ENCODE results near the gene CYP4B1. TPM values are rescaled to one million over a fixed set of nuclear protein-coding genes. Genes with fewer than 3 reads are reported as not detected.

The CYP4B1 gene
- total RNA-seq, 8 experiments from 2014 or later, result 0.14 to 5.4 TPM; not detected in 6

GRCh38 chr1:46801323-46802055 lies 2.6 kb downstream of the CYP4B1 start:
- in situ Hi-C loops (cut with MboI; ENCODE audit: low pct_unique_long_range_greater_than_20kb in 2 of 9, low sequenced_read_pairs in 9 of 9, unreplicated experiment in 9 of 9), result no loop called here
- Histone ChIP-seq H3K27ac (no peak overlapping the region), H3K4me1 (replicated peaks in 1 of 2) (no peaks in the 10 kb centered on the region), H3K4me3 (no peak overlapping the region)
- 17 to 83% (median 51%) methylated on average over 1 to 3 of the region's 5 CpGs; no CpG with 5 or more reads in 2 of the 10 experiments for WGBS, 10 experiments
- no peak for ATAC-seq (replicated peaks in 6 of 8)

GRCh38 chr1:46802081-46802480 lies 3.2 kb downstream of the CYP4B1 start:
- 0 to 33% (median 5%) methylated on average over 1 of the region's 1 CpG; no CpG with 5 or more reads in 4 of the 10 experiments for WGBS, 10 experiments
- Histone ChIP-seq H3K4me1 (replicated peaks in 1 of 2) (no peaks in the 10 kb centered on the region), H3K27ac (no peak overlapping the region), H3K4me3 (no peak overlapping the region)
- ATAC-seq (replicated peaks in 6 of 8), result no peak
- in situ Hi-C loops (cut with MboI; ENCODE audit: low pct_unique_long_range_greater_than_20kb in 2 of 9, low sequenced_read_pairs in 9 of 9, unreplicated experiment in 9 of 9), result no loop called here

- 17 to 80% (median 59%) methylated on average over 1 to 6 of the region's 6 CpGs; no CpG with 5 or more reads in 2 of the 10 experiments for WGBS, 10 experiments
- H3K4me3 ChIP-seq, result no peak overlapping the region
Observed at GRCh38 chr1:46802901-46803574, 4.2 kb downstream of the CYP4B1 start.

GRCh38 chr1:46804027-46804889 lies 5.4 kb downstream of the CYP4B1 start:
- Histone ChIP-seq H3K4me3 (no peak overlapping the region), H3K4me1 (replicated peaks in 1 of 2) (no peaks in the 10 kb centered on the region), H3K27ac (no peak overlapping the region)
- in situ Hi-C loops (cut with MboI; ENCODE audit: low pct_unique_long_range_greater_than_20kb in 2 of 9, low sequenced_read_pairs in 9 of 9, unreplicated experiment in 9 of 9), result no loop called here
- WGBS, 10 experiments, result 0 to 93% (median 81%) methylated on average over 1 to 2 of the region's 2 CpGs; no CpG with 5 or more reads in 4 of the 10 experiments
- ATAC-seq (replicated peaks in 6 of 8), result peak in 2 of 8 experiments; percentile 34 to 49

More at GRCh38 chr1:46802901-46803574, 4.2 kb downstream of the CYP4B1 start:
- in situ Hi-C loops (cut with MboI; ENCODE audit: low pct_unique_long_range_greater_than_20kb in 2 of 9, low sequenced_read_pairs in 9 of 9, unreplicated experiment in 9 of 9), result no loop called here
- no peak for ATAC-seq (replicated peaks in 6 of 8)
- Histone ChIP-seq H3K27ac (no peak overlapping the region), H3K4me1 (replicated peaks in 1 of 2) (no peaks in the 10 kb centered on the region)

- 0 to 75% (median 53%) methylated on average over 1 of the region's 1 CpG; no CpG with 5 or more reads in 6 of the 10 experiments for WGBS, 10 experiments
- no peak for ATAC-seq (replicated peaks in 6 of 8)
- in situ Hi-C loops (cut with MboI; ENCODE audit: low pct_unique_long_range_greater_than_20kb in 2 of 9, low sequenced_read_pairs in 9 of 9, unreplicated experiment in 9 of 9), result no loop called here
- Histone ChIP-seq H3K27ac (no peak overlapping the region), H3K4me1 (replicated peaks in 1 of 2) (no peaks in the 10 kb centered on the region), H3K4me3 (no peak overlapping the region)
Observed at GRCh38 chr1:46804926-46805325, 6.1 kb downstream of the CYP4B1 start.

- in situ Hi-C loops (cut with MboI; ENCODE audit: low pct_unique_long_range_greater_than_20kb in 2 of 9, low sequenced_read_pairs in 9 of 9, unreplicated experiment in 9 of 9), result no loop called here
- no peak for ATAC-seq (replicated peaks in 6 of 8)
- H3K4me3 ChIP-seq, result no peak overlapping the region
- H3K27ac ChIP-seq, result no peak overlapping the region
- no peaks in the 10 kb centered on the region for H3K4me1 ChIP-seq (replicated peaks in 1 of 2)
- WGBS, 10 experiments, result 29 to 100% (median 56%) methylated on average over 1 of the region's 1 CpG; no CpG with 5 or more reads in 5 of the 10 experiments
Observed at GRCh38 chr1:46805755-46806154, 6.9 kb downstream of the CYP4B1 start.

- in situ Hi-C loops (cut with MboI; ENCODE audit: low pct_unique_long_range_greater_than_20kb in 2 of 9, low sequenced_read_pairs in 9 of 9, unreplicated experiment in 9 of 9), result no loop called here
- H3K27ac ChIP-seq, result no peak overlapping the region
- ATAC-seq (replicated peaks in 6 of 8), result peak in 3 of 8 experiments; percentile 52 to 86 (median 86)
- no peak overlapping the region for H3K4me3 ChIP-seq
- no peaks in the 10 kb centered on the region for H3K4me1 ChIP-seq (replicated peaks in 1 of 2)
- 0 to 68% (median 18%) methylated on average over 1 to 12 of the region's 13 CpGs; no CpG with 5 or more reads in 1 of the 10 experiments for WGBS, 10 experiments
Observed at GRCh38 chr1:46806196-46807020, 7.6 kb downstream of the CYP4B1 start.

GRCh38 chr1:46807046-46807972 lies 8.5 kb downstream of the CYP4B1 start:
- 12 to 100% (median 63%) methylated on average over 1 to 5 of the region's 7 CpGs; no CpG with 5 or more reads in 2 of the 10 experiments for WGBS, 10 experiments
- Histone ChIP-seq H3K4me3 (no peak overlapping the region), H3K27ac (no peak overlapping the region), H3K4me1 (replicated peaks in 1 of 2) (no peaks in the 10 kb centered on the region)
- ATAC-seq (replicated peaks in 6 of 8), result no peak
- in situ Hi-C loops (cut with MboI; ENCODE audit: low pct_unique_long_range_greater_than_20kb in 2 of 9, low sequenced_read_pairs in 9 of 9, unreplicated experiment in 9 of 9), result no loop called here

- H3K4me3 ChIP-seq, result no peak overlapping the region
- 57 to 100% (median 91%) methylated on average over 1 of the region's 1 CpG; no CpG with 5 or more reads in 5 of the 10 experiments for WGBS, 10 experiments
- in situ Hi-C loops (cut with MboI; ENCODE audit: low pct_unique_long_range_greater_than_20kb in 2 of 9, low sequenced_read_pairs in 9 of 9, unreplicated experiment in 9 of 9), result no loop called here
- no peaks in the 10 kb centered on the region for H3K4me1 ChIP-seq (replicated peaks in 1 of 2)
- no peak for ATAC-seq (replicated peaks in 6 of 8)
- H3K27ac ChIP-seq, result no peak overlapping the region
Observed at GRCh38 chr1:46809071-46809470, 10.2 kb downstream of the CYP4B1 start.

GRCh38 chr1:46809904-46810303 lies 11.1 kb downstream of the CYP4B1 start:
- Histone ChIP-seq H3K4me1 (replicated peaks in 1 of 2) (no peaks in the 10 kb centered on the region), H3K4me3 (no peak overlapping the region), H3K27ac (no peak overlapping the region)
- in situ Hi-C loops (cut with MboI; ENCODE audit: low pct_unique_long_range_greater_than_20kb in 2 of 9, low sequenced_read_pairs in 9 of 9, unreplicated experiment in 9 of 9), result no loop called here
- no peak for ATAC-seq (replicated peaks in 6 of 8)
- 40 to 97% (median 65%) methylated on average over 1 to 3 of the region's 3 CpGs; no CpG with 5 or more reads in 2 of the 10 experiments for WGBS, 10 experiments

GRCh38 chr1:46810596-46810995 lies 11.8 kb downstream of the CYP4B1 start:
- no peak overlapping the region for H3K4me3 ChIP-seq
- in situ Hi-C loops (cut with MboI; ENCODE audit: low pct_unique_long_range_greater_than_20kb in 2 of 9, low sequenced_read_pairs in 9 of 9, unreplicated experiment in 9 of 9), result no loop called here
- 73 to 90% (median 82%) methylated on average over 1 to 4 of the region's 5 CpGs; no CpG with 5 or more reads in 6 of the 10 experiments for WGBS, 10 experiments
- H3K4me1 ChIP-seq (replicated peaks in 1 of 2), result no peaks in the 10 kb centered on the region
- no peak for ATAC-seq (replicated peaks in 6 of 8)
- no peak overlapping the region for H3K27ac ChIP-seq

Measured in motor neuron (in vitro differentiated cells).